H9 (cell line): ENCODE data around the gene PTPRN2. TPM values are rescaled to one million over a fixed set of nuclear protein-coding genes. Genes with fewer than 3 reads are reported as not detected.

ENCODE experiments used
- DNase-seq: peaks from one replicate; pipeline ENCODE4 v3.0.0-alpha.2; 2017
- H2AFZ ChIP-seq: one replicate; pipeline ENCODE4 v1.6.1; 2013; ENCODE audit warnings: mild to moderate bottlenecking, low read length, control low read depth, moderate library complexity
- H2AK5ac ChIP-seq: 2 replicates; pipeline ENCODE4 v1.6.1; 2013; ENCODE audit warnings: low read length, control low read depth, mixed read lengths; ENCODE audit not compliant: insufficient read length
- H2BK120ac ChIP-seq: one replicate; pipeline ENCODE4 v1.6.1; 2013; ENCODE audit warnings: low read depth, mild to moderate bottlenecking, low read length, control low read depth, inconsistent platforms; ENCODE audit not compliant: poor library complexity, severe bottlenecking
- H2BK12ac ChIP-seq: 2 replicates; pipeline ENCODE4 v1.6.1; 2013; ENCODE audit warnings: low read length, control low read depth, mixed read lengths, low read depth; ENCODE audit not compliant: insufficient read length
- H2BK15ac ChIP-seq: 2 replicates; pipeline ENCODE4 v1.6.1; 2013; ENCODE audit warnings: low read depth, low read length, control low read depth
- H2BK20ac ChIP-seq: one replicate; pipeline ENCODE4 v1.6.1; 2013; ENCODE audit warnings: low read depth, mild to moderate bottlenecking, low read length, control low read depth, inconsistent platforms; ENCODE audit not compliant: poor library complexity, severe bottlenecking
- H2BK5ac ChIP-seq: 2 replicates; pipeline ENCODE4 v1.6.1; 2013; ENCODE audit warnings: low read length, control low read depth, mixed read lengths; ENCODE audit not compliant: insufficient read length
- H3K14ac ChIP-seq: 2 replicates; pipeline ENCODE4 v1.6.1; 2013; ENCODE audit warnings: low read length, control low read depth; ENCODE audit not compliant: insufficient read depth
- H3K18ac ChIP-seq: 2 replicates; pipeline ENCODE4 v1.6.1; 2013; ENCODE audit warnings: low read depth, mild to moderate bottlenecking, mixed read lengths, low read length, control low read depth; ENCODE audit not compliant: insufficient read length
- H3K23ac ChIP-seq: 2 replicates; pipeline ENCODE4 v1.6.1; 2013; ENCODE audit warnings: low read length, control low read depth, mixed read lengths, low read depth; ENCODE audit not compliant: insufficient read length
- H3K23me2 ChIP-seq: 2 replicates; pipeline ENCODE4 v1.6.1; 2013; ENCODE audit warnings: low read depth, mild to moderate bottlenecking, mixed read lengths, low read length, control low read depth; ENCODE audit not compliant: insufficient read length, poor library complexity, severe bottlenecking
- H3K27ac ChIP-seq: 2 replicates; pipeline ENCODE4 v1.5.1; 2013; ENCODE audit warnings: low read length, control low read depth, mixed read lengths, low read depth; ENCODE audit not compliant: insufficient read length
- H3K27me3 ChIP-seq: 2 replicates; pipeline ENCODE4 v1.6.1; 2013; ENCODE audit warnings: low read length, control low read depth, inconsistent platforms; ENCODE audit not compliant: insufficient read depth
- H3K4ac ChIP-seq: 2 replicates; pipeline ENCODE4 v1.6.1; 2013; ENCODE audit warnings: low read depth, mild to moderate bottlenecking, control low read depth, inconsistent platforms, low read length, moderate library complexity
- H3K4me1 ChIP-seq: 2 replicates; pipeline ENCODE4 v1.6.1; 2013; ENCODE audit warnings: low read length, control low read depth, inconsistent platforms; ENCODE audit not compliant: insufficient read depth
- H3K4me2 ChIP-seq: 2 replicates; pipeline ENCODE4 v1.6.1; 2013; ENCODE audit warnings: low read length, control low read depth, mixed read lengths; ENCODE audit not compliant: insufficient read length, insufficient read depth
- H3K56ac ChIP-seq: 2 replicates; pipeline ENCODE4 v1.6.1; 2013; ENCODE audit warnings: low read depth, mild to moderate bottlenecking, mixed read lengths, low read length, control low read depth; ENCODE audit not compliant: insufficient read length
- H3K79me1 ChIP-seq: 2 replicates; pipeline ENCODE4 v1.6.1; 2013; ENCODE audit warnings: low read depth, mild to moderate bottlenecking, moderate library complexity, low read length, control low read depth, inconsistent platforms; ENCODE audit not compliant: insufficient read depth, poor library complexity, severe bottlenecking
- H3K79me2 ChIP-seq: 2 replicates; pipeline ENCODE4 v1.6.1; 2013; ENCODE audit warnings: low read length, control low read depth, inconsistent platforms; ENCODE audit not compliant: insufficient read depth
- H3K9ac ChIP-seq: 2 replicates; pipeline ENCODE4 v1.6.1; 2013; ENCODE audit warnings: low read length, control low read depth, mixed read lengths; ENCODE audit not compliant: insufficient read length; ENCODE audit errors: extremely low read depth
- H3K9me3 ChIP-seq: one replicate; pipeline ENCODE4 v1.6.1; 2013; ENCODE audit warnings: low read depth, low read length, inconsistent platforms; ENCODE audit not compliant: control insufficient read depth
- H3T11ph ChIP-seq: one replicate; pipeline ENCODE4 v1.6.1; 2013; ENCODE audit warnings: mild to moderate bottlenecking, low read length, control low read depth, inconsistent platforms
- H4K20me1 ChIP-seq: one replicate; pipeline ENCODE4 v1.6.1; 2013; ENCODE audit not compliant: control insufficient read depth, insufficient read length, insufficient read depth
- H4K5ac ChIP-seq: 2 replicates; pipeline ENCODE4 v1.6.1; 2013; ENCODE audit warnings: low read depth, mild to moderate bottlenecking, mixed read lengths, low read length, control low read depth; ENCODE audit not compliant: insufficient read length
- H4K8ac ChIP-seq: replicated peaks from 2 replicates; pipeline ENCODE4 v1.6.1; 2013; ENCODE audit warnings: low read length, control low read depth, mixed read lengths, low read depth; ENCODE audit not compliant: insufficient read length
- H4K91ac ChIP-seq: 2 replicates; pipeline ENCODE4 v1.6.1; 2013; ENCODE audit warnings: low read depth, mild to moderate bottlenecking, moderate library complexity, mixed read lengths, low read length, control low read depth; ENCODE audit not compliant: insufficient read length
- H3K27ac Mint-ChIP-seq, 3 experiments: 2 replicates in 2 of 3; 3 replicates in 1 of 3; pipeline ENCODE4 v1.8.0; 2020 to 2021; ENCODE audit warnings: mixed read lengths in 3 of 3, mild to moderate bottlenecking in 1 of 3, moderate library complexity in 1 of 3
- H3K27me3 Mint-ChIP-seq: 2 replicates; pipeline ENCODE4 v1.8.0; 2021; ENCODE audit warnings: low read depth, mild to moderate bottlenecking, moderate library complexity, mixed read lengths
- H3K36me3 Mint-ChIP-seq, 3 experiments: 2 replicates in 2 of 3; 3 replicates in 1 of 3; pipeline ENCODE4 v1.8.0; 2020 to 2021; ENCODE audit warnings: low read depth in 3 of 3, mixed read lengths in 3 of 3; ENCODE audit not compliant: insufficient read depth in 1 of 3
- H3K4me1 Mint-ChIP-seq, 2 experiments: 2 replicates each; pipeline ENCODE4 v1.8.0; 2020; ENCODE audit warnings: mixed read lengths in 2 of 2
- H3K4me3 Mint-ChIP-seq, 2 experiments: 2 replicates in 1 of 2; 3 replicates in 1 of 2; pipeline ENCODE4 v1.8.0; 2020 to 2021; ENCODE audit warnings: mild to moderate bottlenecking in 2 of 2, mixed read lengths in 2 of 2, moderate library complexity in 1 of 2
- H3K9me3 Mint-ChIP-seq, 2 experiments: 2 replicates in 1 of 2; 3 replicates in 1 of 2; pipeline ENCODE4 v1.8.0; 2020; ENCODE audit warnings: mild to moderate bottlenecking in 2 of 2, mixed read lengths in 2 of 2, moderate library complexity in 1 of 2
- WGBS: extraction: QIAGEN DNeasy Blood & Tissue Kit; methylation state at CpG from one replicate; pipeline ENCODE4 v1.1.7; 2013; ENCODE audit warnings: missing lambda C conversion rate, low lambda C conversion rate, mixed read lengths; ENCODE audit not compliant: insufficient read length; ENCODE audit errors: extremely low coverage; 5-methylcytosine and 5-hydroxymethylcytosine counted together
- total RNA-seq: library from RNA; stranded (reverse); gene quantifications from 2 replicates; pipeline ENCODE4 v1.2.1, GENCODE V29; 2021
- TF ChIP-seq, protein P1 (sequence below): fragments of 200-600 bp; sonication (generic); conservative IDR thresholded peaks from 3 replicates; pipeline ENCODE4 v1.8.0; 2021; ENCODE audit warnings: antibody characterized with exemption, mild to moderate bottlenecking

PTPRN2 gene
- total RNA-seq, 1 experiment from 2014 or later, result 5.2 TPM

DNA sequence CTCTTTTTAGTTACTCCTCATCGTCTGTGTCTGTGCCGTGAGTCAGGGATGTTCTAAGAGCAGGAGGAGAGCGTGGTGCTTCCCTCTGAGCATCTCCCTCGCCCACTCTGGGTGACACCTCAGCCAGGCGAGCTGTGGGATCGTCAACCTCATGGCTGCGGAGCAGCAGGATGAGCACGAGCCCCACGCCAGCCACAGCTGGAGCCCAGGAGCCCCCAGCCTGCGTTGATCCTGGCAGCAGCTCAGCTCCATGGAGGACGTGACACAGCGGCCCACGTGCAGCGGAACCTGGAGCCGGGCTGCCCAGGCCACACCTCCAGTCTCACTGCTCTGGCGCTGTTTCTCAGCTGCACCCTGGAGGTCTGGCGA lies 512.0 kb downstream of the PTPRN2 start:
- no peak overlapping the region; a peak in 1 of 7 replicates for H3K27ac Mint-ChIP-seq
- H2AK5ac ChIP-seq, result no peak overlapping the region
- no peaks in the 10 kb centered on the region for H3K23me2 ChIP-seq
- no peak overlapping the region for H4K91ac ChIP-seq
- no peak overlapping the region for H2BK120ac ChIP-seq
- H2AFZ ChIP-seq, result no peak overlapping the region
- no peak overlapping the region for H3K4me2 ChIP-seq
- no peak overlapping the region for H2BK12ac ChIP-seq
- WGBS, result no CpG with 5 or more reads among the region's 17 CpGs
- no peak overlapping the region for H3K4me3 Mint-ChIP-seq
- no peak overlapping the region for H2BK15ac ChIP-seq
- DNase-seq, result no peak
- TF ChIP-seq, protein P1, sequence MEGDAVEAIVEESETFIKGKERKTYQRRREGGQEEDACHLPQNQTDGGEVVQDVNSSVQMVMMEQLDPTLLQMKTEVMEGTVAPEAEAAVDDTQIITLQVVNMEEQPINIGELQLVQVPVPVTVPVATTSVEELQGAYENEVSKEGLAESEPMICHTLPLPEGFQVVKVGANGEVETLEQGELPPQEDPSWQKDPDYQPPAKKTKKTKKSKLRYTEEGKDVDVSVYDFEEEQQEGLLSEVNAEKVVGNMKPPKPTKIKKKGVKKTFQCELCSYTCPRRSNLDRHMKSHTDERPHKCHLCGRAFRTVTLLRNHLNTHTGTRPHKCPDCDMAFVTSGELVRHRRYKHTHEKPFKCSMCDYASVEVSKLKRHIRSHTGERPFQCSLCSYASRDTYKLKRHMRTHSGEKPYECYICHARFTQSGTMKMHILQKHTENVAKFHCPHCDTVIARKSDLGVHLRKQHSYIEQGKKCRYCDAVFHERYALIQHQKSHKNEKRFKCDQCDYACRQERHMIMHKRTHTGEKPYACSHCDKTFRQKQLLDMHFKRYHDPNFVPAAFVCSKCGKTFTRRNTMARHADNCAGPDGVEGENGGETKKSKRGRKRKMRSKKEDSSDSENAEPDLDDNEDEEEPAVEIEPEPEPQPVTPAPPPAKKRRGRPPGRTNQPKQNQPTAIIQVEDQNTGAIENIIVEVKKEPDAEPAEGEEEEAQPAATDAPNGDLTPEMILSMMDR, result no peak
- no peaks in the 10 kb centered on the region for H3K79me2 ChIP-seq
- no peak overlapping the region for H4K5ac ChIP-seq
- peaks cover 10 to 15% of the 10 kb centered on the region in 2 experiments for H3K9me3 Mint-ChIP-seq
- H3K56ac ChIP-seq, result no peak overlapping the region
- H4K20me1 ChIP-seq, result no peaks in the 10 kb centered on the region
- H2BK20ac ChIP-seq, result no peak overlapping the region
- no peaks in the 10 kb centered on the region for H3K79me1 ChIP-seq
- no peaks in the 10 kb centered on the region for H3K4me1 Mint-ChIP-seq
- H3K36me3 Mint-ChIP-seq, result peaks cover 8 to 15% (median 9%) of the 10 kb centered on the region in 3 experiments
- H3T11ph ChIP-seq, result no peak overlapping the region
- H4K8ac ChIP-seq, result no peak overlapping the region
- no peak overlapping the region for H3K9ac ChIP-seq
- H3K4ac ChIP-seq, result no peak overlapping the region
- H3K27me3 ChIP-seq, result no peaks in the 10 kb centered on the region
- H3K14ac ChIP-seq, result no peak overlapping the region
- no peak overlapping the region for H3K23ac ChIP-seq
- H3K27ac ChIP-seq, result no peak overlapping the region
- peaks cover 1% of the 10 kb centered on the region; the same call in 1 of the 2 replicates for H3K27me3 Mint-ChIP-seq
- no peaks in the 10 kb centered on the region for H3K4me1 ChIP-seq
- H3K18ac ChIP-seq, result no peak overlapping the region
- no peak overlapping the region for H2BK5ac ChIP-seq
- H3K9me3 ChIP-seq, result no peaks in the 10 kb centered on the region
